Heart left ventricle (tissue), 16 donors: ENCODE data around the gene CLDN14. TPM values are rescaled to one million over a fixed set of nuclear protein-coding genes. Genes with fewer than 3 reads are reported as not detected.

Experiments used
- ATAC-seq, 4 donors: fragments of 200-7000 bp; cut with Tn5 transposase; one replicate each; pipeline ENCODE4 v1.9.1; 2020 to 2022; ENCODE audit warnings: moderate library complexity in 4 of 4, mild to moderate bottlenecking in 3 of 4, moderate number of reproducible peaks in 1 of 4
- DNase-seq, 5 donors: peaks; one replicate each; pipeline ENCODE4 v3.0.0-alpha.2; 2020
- H3K27ac ChIP-seq, 12 donors: fragments of 200-600 bp; sonication (generic) in 4 of 12; one replicate each; pipeline versions ENCODE4 v1.5.0 to v1.8.0; 2016 to 2022; ENCODE audit warnings: mild to moderate bottlenecking in 2 of 12
- H3K27me3 ChIP-seq, 9 donors: fragments of 200-600 bp; sonication (generic) in 2 of 9; one replicate each; pipeline versions ENCODE4 v1.5.1 to v1.8.0; 2016 to 2022; ENCODE audit warnings: mild to moderate bottlenecking in 3 of 9
- H3K36me3 ChIP-seq, 9 donors: fragments of 200-600 bp; sonication (generic) in 2 of 9; one replicate each; pipeline versions ENCODE4 v1.5.0 to v1.8.0; 2018 to 2022; ENCODE audit warnings: mild to moderate bottlenecking in 2 of 9
- H3K4me1 ChIP-seq, 12 donors: fragments of 200-600 bp; sonication (generic) in 4 of 12; one replicate each; pipeline versions ENCODE4 v1.5.0 to v1.8.0; 2016 to 2022; ENCODE audit warnings: mild to moderate bottlenecking in 3 of 12
- H3K4me3 ChIP-seq, 12 donors: fragments of 200-600 bp; sonication (generic) in 4 of 12; one replicate each; pipeline versions ENCODE4 v1.5.0 to v1.8.0; 2017 to 2022; ENCODE audit warnings: mild to moderate bottlenecking in 9 of 12, moderate library complexity in 4 of 12
- H3K9me3 ChIP-seq, 12 donors: fragments of 200-600 bp; sonication (generic) in 4 of 12; one replicate each; pipeline versions ENCODE4 v1.5.0 to v1.8.0; 2016 to 2022; ENCODE audit warnings: mild to moderate bottlenecking in 1 of 12
- CTCF ChIP-seq, 12 donors: fragments of 200-600 bp; sonication (generic) in 4 of 12; IDR thresholded peaks; one replicate each; pipeline versions ENCODE4 v1.5.0 to v1.8.0; 2018 to 2022; ENCODE audit warnings: antibody characterized with exemption in 12 of 12, mild to moderate bottlenecking in 5 of 12
- POLR2A ChIP-seq, 2 donors: fragments of 450-650 bp; IDR thresholded peaks; one replicate each; pipeline ENCODE4 v1.6.1; 2017; ENCODE audit warnings: antibody characterized with exemption in 2 of 2, mild to moderate bottlenecking in 2 of 2, moderate library complexity in 2 of 2
- WGBS, 4 donors: extraction: QIAGEN DNeasy Blood & Tissue Kit in 2 of 4; methylation state at CpG; one replicate each; pipeline versions ENCODE4 v1.1.5 to v1.1.7; 2013 to 2018; 5-methylcytosine and 5-hydroxymethylcytosine counted together
- intact Hi-C, 10 donors: fragments of 100-400 bp; cut with DNase I; formaldehyde crosslinking; loops; one replicate each; pipeline versions ENCODE4 v1.11.1 to v1.14.2; 2022
- polyA plus RNA-seq, 2 donors: library from polyadenylated mRNA; stranded (reverse); fragments of 200-250 nt; gene quantifications; one replicate each; pipeline ENCODE4 v1.2.3, GENCODE V29; 2013
- total RNA-seq, 9 donors: library from RNA; depleted of rRNA in 2 of 9; stranded (reverse); fragments of >200 nt in 2 of 9; fragmentation: NEBNext Ultra II Directional in 3 of 9; extraction: Animal tissue kit (Norgen Biotek cat#: 25700) in 3 of 9; gene quantifications; one replicate each; pipeline versions ENCODE4 v1.1.0 to v1.2.4, GENCODE V29; 2016 to 2023
- donor health status: ischemic (EF 13 %, LVEDD 7.1; RV severe dilation, severe dysfunction).
- donor health status: healthy with polysubstance abuse.
- donor health status: DM: no; HTN: yes; CAD: no.
- donor health status: DM: no; HTN: no; CAD: no.
- donor health status: ischemic (EF 25% LVEDD 6.9; RV normal size, moderate dysfunction).
- donor health status: ischemic (EF 25% LVEDD 5.7; RV mildly dilated, moderate dysfunction).
- donor health status: healthy.
- donor health status: DM: yes; HTN: yes; CAD: no.
- donor health status: ischemic (EF 35%, LVEDD 5.7; RV mildly dilated, moderate dysfunction).
- donor health status: nonischemic (EF 11% LVEDD 7.7; RV severe dilation, severe dysfunction).
- donor health status: DM: yes; HTN: yes; CAD: no.
- donor health status: PGD.
- donor health status: ischemic (EF 29% LVEDD 5.4; RV normal size, mild dysfunction).
- donor health status: nonischemic (EF 23%, LVEDD 6.1; RV moderate dilation, normal function).

Gene CLDN14
- total and polyA plus RNA-seq, 11 donors, result not detected

- no peaks in the 10 kb centered on the region for H3K9me3 ChIP-seq
- H3K27me3 ChIP-seq, result peaks cover 0 to 9% (median 0%) of the 10 kb centered on the region in 9 donors
- 78 to 91% (median 86%) methylated on average over 3 of the region's 3 CpGs for whole genome bisulfite sequencing, 4 donors
- no peak for DNase-seq
- intact Hi-C loops, result loop anchor here in 1 of 10 donors (5.0 kb wide), 1 partner anchor 48 kb away; no protein-coding TSS in a partner anchor
- H3K4me3 ChIP-seq, result no peak overlapping the region
- peaks cover 0 to 16% (median 0%) of the 10 kb centered on the region in 12 donors for H3K4me1 ChIP-seq
- H3K36me3 ChIP-seq, result no peaks in the 10 kb centered on the region
- TF ChIP-seq CTCF (IDR thresholded peaks at IDR 0.05), result no peak
- no peak for TF ChIP-seq POLR2A (IDR thresholded peaks at IDR 0.05)
- no peak overlapping the region for H3K27ac ChIP-seq
- ATAC-seq, result no peak
Measured at GRCh38 chr21:36464590-36464989, 15.3 kb downstream of the CLDN14 start.

GRCh38 chr21:36463991-36464390 lies 15.9 kb downstream of the CLDN14 start:
- Histone ChIP-seq H3K9me3 (no peaks in the 10 kb centered on the region), H3K36me3 (no peaks in the 10 kb centered on the region), H3K4me3 (no peak overlapping the region), H3K27ac (no peak overlapping the region), H3K4me1 (peaks cover 0 to 16% (median 0%) of the 10 kb centered on the region in 12 donors), H3K27me3 (peaks cover 0 to 9% (median 0%) of the 10 kb centered on the region in 9 donors)
- WGBS, 4 donors, result 70 to 74% (median 73%) methylated on average over 10 of the region's 10 CpGs
- DNase-seq (no peak), ATAC-seq (no peak)
- TF ChIP-seq CTCF (IDR thresholded peaks at IDR 0.05), result no peak
- TF ChIP-seq POLR2A (IDR thresholded peaks at IDR 0.05), result no peak
- intact Hi-C loops, result loop anchor here in 1 of 10 donors (5.0 kb wide), 1 partner anchor 48 kb away; no protein-coding TSS in a partner anchor

GRCh38 chr21:36463204-36463603 lies 16.7 kb downstream of the CLDN14 start:
- no peaks in the 10 kb centered on the region for H3K9me3 ChIP-seq
- intact Hi-C loops, result loop anchor here in 1 of 10 donors (5.0 kb wide), 1 partner anchor 49 kb away; no protein-coding TSS in a partner anchor
- TF ChIP-seq POLR2A (IDR thresholded peaks at IDR 0.05) (no peak), CTCF (IDR thresholded peaks at IDR 0.05) (no peak)
- DNase-seq (no peak), ATAC-seq (no peak)
- H3K4me3 ChIP-seq, result no peak overlapping the region
- H3K27ac ChIP-seq, result no peak overlapping the region
- 89 to 92% (median 92%) methylated on average over 9 to 10 of the region's 10 CpGs for WGBS, 4 donors
- H3K27me3 ChIP-seq, result peaks cover 0 to 9% (median 0%) of the 10 kb centered on the region in 9 donors
- H3K36me3 ChIP-seq, result no peaks in the 10 kb centered on the region
- H3K4me1 ChIP-seq, result peaks cover 0 to 16% (median 0%) of the 10 kb centered on the region in 12 donors

- Histone ChIP-seq H3K36me3 (no peaks in the 10 kb centered on the region), H3K4me1 (peaks cover 0 to 16% (median 0%) of the 10 kb centered on the region in 12 donors), H3K4me3 (no peak overlapping the region), H3K9me3 (no peaks in the 10 kb centered on the region), H3K27me3 (peaks cover 0 to 9% (median 0%) of the 10 kb centered on the region in 9 donors), H3K27ac (no peak overlapping the region)
- TF ChIP-seq POLR2A (IDR thresholded peaks at IDR 0.05) (no peak), CTCF (IDR thresholded peaks at IDR 0.05) (no peak)
- ATAC-seq (no peak), DNase-seq (no peak)
- intact Hi-C loops, result loop anchor here in 1 of 10 donors (5.0 kb wide), 1 partner anchor 50 kb away; no protein-coding TSS in a partner anchor
- WGBS, 4 donors, result 48 to 52% (median 50%) methylated on average over 13 to 14 of the region's 14 CpGs
Measured at GRCh38 chr21:36461918-36462486, 17.9 kb downstream of the CLDN14 start.
